Fibroblast of lung (primary cell): Measurements from ENCODE around the gene FARP1. TPM values are rescaled to one million over a fixed set of nuclear protein-coding genes. Genes with fewer than 3 reads are reported as not detected.

Experiments used
- DNase-seq, 2 donors: peaks; one replicate each; pipeline versions ENCODE4 v3.0.0 to v3.0.0-alpha.2; 2010; ENCODE audit warnings: low read depth in 2 of 2
- H2AFZ ChIP-seq: 2 replicates; pipeline ENCODE4 v1.5.1; 2012; ENCODE audit warnings: low read length, control low read depth, inconsistent platforms
- H3K27ac ChIP-seq: 2 replicates; pipeline ENCODE4 v1.5.1; 2011; ENCODE audit warnings: low read length, control low read depth; ENCODE audit not compliant: insufficient read depth
- H3K27me3 ChIP-seq: 2 replicates; pipeline ENCODE4 v1.5.1; 2011; ENCODE audit warnings: mild to moderate bottlenecking, low read length; ENCODE audit not compliant: control insufficient read depth, insufficient read depth
- H3K36me3 ChIP-seq: 2 replicates; pipeline ENCODE4 v1.5.1; 2011; ENCODE audit warnings: low read length; ENCODE audit not compliant: control insufficient read depth, insufficient read depth
- H3K4me1 ChIP-seq: 2 replicates; pipeline ENCODE4 v1.5.1; 2011; ENCODE audit warnings: low read length; ENCODE audit not compliant: control insufficient read depth, insufficient read depth; ENCODE audit errors: extremely low read depth
- H3K4me2 ChIP-seq: 2 replicates; pipeline ENCODE4 v1.5.1; 2011; ENCODE audit warnings: low read length, control low read depth; ENCODE audit not compliant: insufficient read depth; ENCODE audit errors: extremely low read depth
- H3K4me3 ChIP-seq, 4 experiments: fragments of 200-600 bp in 1 of 4; sonication (generic) in 1 of 4; replicated peaks in 1 of 4; 2 replicates each; pipeline ENCODE4 v1.5.1; 2011 to 2016; ENCODE audit warnings: low read length in 4 of 4, low read depth in 3 of 4, mild to moderate bottlenecking in 3 of 4, control low read depth in 2 of 4, inconsistent platforms in 1 of 4, mixed read lengths in 1 of 4; ENCODE audit not compliant: insufficient read depth in 1 of 4; ENCODE audit errors: control extremely low read depth in 1 of 4
- H3K79me2 ChIP-seq: 2 replicates; pipeline ENCODE4 v1.5.1; 2012; ENCODE audit warnings: mild to moderate bottlenecking, low read length, inconsistent platforms; ENCODE audit not compliant: control insufficient read depth, insufficient read depth
- H3K9ac ChIP-seq: 2 replicates; pipeline ENCODE4 v1.5.1; 2011; ENCODE audit warnings: mild to moderate bottlenecking, low read length, control low read depth; ENCODE audit not compliant: insufficient read depth
- H3K9me3 ChIP-seq: 2 replicates; pipeline ENCODE4 v1.5.1; 2012; ENCODE audit warnings: low read depth, low read length; ENCODE audit not compliant: control insufficient read depth, insufficient read depth
- H4K20me1 ChIP-seq: 2 replicates; pipeline ENCODE4 v1.5.1; 2011; ENCODE audit warnings: low read length; ENCODE audit not compliant: control insufficient read depth, insufficient read depth; ENCODE audit errors: extremely low read depth
- EZH2 ChIP-seq: IDR thresholded peaks from 2 replicates; pipeline ENCODE4 v1.5.1; 2012; ENCODE audit warnings: low read length, control low read depth, mild to moderate bottlenecking; ENCODE audit errors: missing control alignments
- polyA plus RNA-seq, 2 donors: library from polyadenylated mRNA; depleted of rRNA in 1 of 2; stranded (reverse) in 1 of 2; unstranded in 1 of 2; fragments of >200 nt; gene quantifications; 2 replicates each; pipeline ENCODE4 v1.2.1, GENCODE V29; 2011 to 2012; ENCODE audit warnings: missing spikeins in 1 of 2
- total RNA-seq: library from RNA; depleted of rRNA; stranded (reverse); fragments of >200 nt; gene quantifications from 2 replicates; pipeline ENCODE4 v1.2.1, GENCODE V29; 2014
- TF ChIP-seq, protein P1 (sequence below), 2 donors: IDR thresholded peaks in 1 of 2; conservative IDR thresholded peaks in 1 of 2; 1 replicate in 1 of 2; 2 replicates in 1 of 2; pipeline ENCODE4 v1.5.1; 2011 to 2012; ENCODE audit warnings: low read length in 2 of 2, control low read depth in 1 of 2, inconsistent platforms in 1 of 2, low read depth in 1 of 2, mild to moderate bottlenecking in 1 of 2

FARP1 gene
- total and polyA plus RNA-seq, 2 donors (not counting 1 experiment from before 2014, with no cell fraction given): 50.9 to 199 TPM

DNA sequence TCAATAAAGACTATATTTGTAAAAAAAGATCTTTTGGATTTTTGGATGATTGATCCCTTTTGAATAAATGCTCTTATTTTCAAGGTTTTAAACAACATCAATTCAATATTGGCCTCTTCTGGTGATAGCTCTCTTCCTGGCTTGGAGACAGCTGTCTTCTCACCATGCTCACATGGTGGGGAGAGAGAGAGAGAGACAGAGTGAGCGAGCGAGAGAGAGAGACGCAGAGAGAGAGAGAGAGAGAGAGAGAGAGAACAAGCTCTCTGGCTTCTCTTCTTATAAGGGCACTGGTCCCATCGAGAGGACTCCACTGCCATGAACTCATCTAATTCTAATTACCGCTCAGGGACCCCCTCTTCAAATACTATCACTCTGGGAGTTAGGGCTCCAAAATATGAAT, 32.1 kb upstream of the FARP1 start:
- no peaks in the 10 kb centered on the region for H3K9me3 ChIP-seq
- H4K20me1 ChIP-seq: no peaks in the 10 kb centered on the region
- H2AFZ ChIP-seq: no peak overlapping the region
- no peak overlapping the region for H3K27ac ChIP-seq
- no peaks in the 10 kb centered on the region for H3K27me3 ChIP-seq
- no peaks in the 10 kb centered on the region for H3K79me2 ChIP-seq
- H3K4me2 ChIP-seq: no peak overlapping the region
- no peaks in the 10 kb centered on the region for H3K36me3 ChIP-seq
- no peaks in the 10 kb centered on the region for H3K4me1 ChIP-seq
- no peak overlapping the region for H3K4me3 ChIP-seq
- DNase-seq: no peak
- H3K9ac ChIP-seq: no peak overlapping the region
- TF ChIP-seq, protein P1, sequence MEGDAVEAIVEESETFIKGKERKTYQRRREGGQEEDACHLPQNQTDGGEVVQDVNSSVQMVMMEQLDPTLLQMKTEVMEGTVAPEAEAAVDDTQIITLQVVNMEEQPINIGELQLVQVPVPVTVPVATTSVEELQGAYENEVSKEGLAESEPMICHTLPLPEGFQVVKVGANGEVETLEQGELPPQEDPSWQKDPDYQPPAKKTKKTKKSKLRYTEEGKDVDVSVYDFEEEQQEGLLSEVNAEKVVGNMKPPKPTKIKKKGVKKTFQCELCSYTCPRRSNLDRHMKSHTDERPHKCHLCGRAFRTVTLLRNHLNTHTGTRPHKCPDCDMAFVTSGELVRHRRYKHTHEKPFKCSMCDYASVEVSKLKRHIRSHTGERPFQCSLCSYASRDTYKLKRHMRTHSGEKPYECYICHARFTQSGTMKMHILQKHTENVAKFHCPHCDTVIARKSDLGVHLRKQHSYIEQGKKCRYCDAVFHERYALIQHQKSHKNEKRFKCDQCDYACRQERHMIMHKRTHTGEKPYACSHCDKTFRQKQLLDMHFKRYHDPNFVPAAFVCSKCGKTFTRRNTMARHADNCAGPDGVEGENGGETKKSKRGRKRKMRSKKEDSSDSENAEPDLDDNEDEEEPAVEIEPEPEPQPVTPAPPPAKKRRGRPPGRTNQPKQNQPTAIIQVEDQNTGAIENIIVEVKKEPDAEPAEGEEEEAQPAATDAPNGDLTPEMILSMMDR (conservative IDR thresholded peaks at IDR 0.05 in 1 of 2, IDR thresholded peaks at IDR 0.05 in 1 of 2; ENCODE audit: low read depth in 1 of 2, low read length in 2 of 2): no peak
- TF ChIP-seq EZH2: no peak

GRCh38 chr13:98111168-98112098, 31.5 kb upstream of the FARP1 start:
- Histone ChIP-seq H3K36me3 (no peaks in the 10 kb centered on the region), H3K9ac (no peak overlapping the region), H2AFZ (no peak overlapping the region), H3K4me3 (no peak overlapping the region), H3K27me3 (no peaks in the 10 kb centered on the region), H3K27ac (no peak overlapping the region), H3K4me1 (no peaks in the 10 kb centered on the region), H4K20me1 (no peaks in the 10 kb centered on the region), H3K4me2 (no peak overlapping the region), H3K9me3 (no peaks in the 10 kb centered on the region), H3K79me2 (no peaks in the 10 kb centered on the region)
- DNase-seq: no peak
- no peak for TF ChIP-seq EZH2
- TF ChIP-seq, protein P1 (conservative IDR thresholded peaks at IDR 0.05 in 1 of 2, IDR thresholded peaks at IDR 0.05 in 1 of 2; ENCODE audit: low read depth in 1 of 2, low read length in 2 of 2): no peak

GRCh38 chr13:98112456-98112855, 30.4 kb upstream of the FARP1 start:
- Histone ChIP-seq H3K4me1 (no peaks in the 10 kb centered on the region), H3K4me3 (no peak overlapping the region), H3K36me3 (no peaks in the 10 kb centered on the region), H3K27me3 (no peaks in the 10 kb centered on the region), H4K20me1 (no peaks in the 10 kb centered on the region), H3K4me2 (no peak overlapping the region), H3K9ac (no peak overlapping the region), H3K9me3 (no peaks in the 10 kb centered on the region), H2AFZ (no peak overlapping the region), H3K79me2 (no peaks in the 10 kb centered on the region), H3K27ac (no peak overlapping the region)
- TF ChIP-seq, protein P1 (conservative IDR thresholded peaks at IDR 0.05 in 1 of 2, IDR thresholded peaks at IDR 0.05 in 1 of 2; ENCODE audit: low read depth in 1 of 2, low read length in 2 of 2): no peak
- no peak for TF ChIP-seq EZH2
- no peak for DNase-seq
